Naive thymus-derived CD4-positive, alpha-beta T cell (primary cell): ENCODE data around the gene INO80. TPM values are rescaled to one million over a fixed set of nuclear protein-coding genes. Genes with fewer than 3 reads are reported as not detected.
A peak's percentile ranks its signal among the peaks of the same experiment; 100 is the strongest.
"Not testable (repeated sequence)": the region's sequence is repeated elsewhere in the genome, so short reads cannot be mapped to it uniquely, and the experiment has no call there.

Experiments
- ATAC-seq: fragments of 150-1000 bp; cut with Tn5 transposase; 2 replicates; pipeline ENCODE4 v1.10.0; 2021; ENCODE audit warnings: mild to moderate bottlenecking, moderate library complexity
- CTCF ChIA-PET: fragments of 350-600 bp; sonication (Branson Sonifier 250); formaldehyde crosslinking; loops from one replicate; lab custom pipeline; 2021; ENCODE audit warnings: antibody characterized with exemption; lab: Charles Lee
- POLR2A ChIA-PET: fragments of 350-600 bp; sonication (Branson Sonifier 250); formaldehyde crosslinking; loops from one replicate; lab custom pipeline; 2021; ENCODE audit warnings: antibody characterized with exemption, inconsistent platforms; lab: Charles Lee
- DNase-seq, 9 donors: peaks; one replicate each; pipeline versions ENCODE4 v3.0.0 to v3.0.0-alpha.2; 2020 to 2022; ENCODE audit warnings: mixed read lengths in 1 of 9
- H3K27ac ChIP-seq: one replicate; pipeline ENCODE4 v1.7.0; 2013; ENCODE audit warnings: mild to moderate bottlenecking, low read depth, low read length, moderate library complexity
- H3K27me3 ChIP-seq, 2 donors: one replicate each; pipeline ENCODE4 v1.7.0; 2013; ENCODE audit warnings: low read length in 2 of 2, mild to moderate bottlenecking in 2 of 2, moderate library complexity in 2 of 2; ENCODE audit not compliant: control insufficient read depth in 2 of 2, insufficient read depth in 2 of 2
- H3K36me3 ChIP-seq, 3 experiments: 1 replicate in 2 of 3; 2 replicates in 1 of 3; pipeline ENCODE4 v1.7.0; 2013; ENCODE audit warnings: low read length in 3 of 3, mild to moderate bottlenecking in 3 of 3, moderate library complexity in 1 of 3; ENCODE audit not compliant: insufficient read depth in 3 of 3, control insufficient read depth in 2 of 3
- H3K4me1 ChIP-seq, 2 donors: one replicate each; pipeline ENCODE4 v1.7.0; 2013; ENCODE audit warnings: low read length in 2 of 2, mild to moderate bottlenecking in 2 of 2, moderate library complexity in 1 of 2; ENCODE audit not compliant: control insufficient read depth in 2 of 2, insufficient read depth in 2 of 2
- H3K4me3 ChIP-seq: 2 replicates; pipeline ENCODE4 v1.7.0; 2013; ENCODE audit warnings: mild to moderate bottlenecking, low read length
- H3K9me3 ChIP-seq, 3 experiments: 1 replicate in 2 of 3; 2 replicates in 1 of 3; pipeline ENCODE4 v1.7.0; 2013; ENCODE audit warnings: low read length in 3 of 3; ENCODE audit not compliant: control insufficient read depth in 2 of 3
- H3K27ac Mint-ChIP-seq, 9 donors: one replicate each; pipeline ENCODE4 v1.8.0; 2020 to 2022; ENCODE audit warnings: mixed read lengths in 9 of 9, mild to moderate bottlenecking in 8 of 9, moderate library complexity in 5 of 9, inconsistent platforms in 2 of 9
- H3K27me3 Mint-ChIP-seq, 5 donors: one replicate each; pipeline ENCODE4 v1.8.0; 2021 to 2022; ENCODE audit warnings: mixed read lengths in 5 of 5, mild to moderate bottlenecking in 1 of 5
- H3K36me3 Mint-ChIP-seq, 5 donors: one replicate each; pipeline ENCODE4 v1.8.0; 2020 to 2022; ENCODE audit warnings: mixed read lengths in 5 of 5, mild to moderate bottlenecking in 3 of 5, inconsistent platforms in 1 of 5
- H3K4me1 Mint-ChIP-seq, 7 donors: one replicate each; pipeline ENCODE4 v1.8.0; 2020 to 2022; ENCODE audit warnings: mixed read lengths in 7 of 7, mild to moderate bottlenecking in 3 of 7, inconsistent platforms in 1 of 7
- H3K4me3 Mint-ChIP-seq, 10 donors: one replicate each; pipeline ENCODE4 v1.8.0; 2020 to 2022; ENCODE audit warnings: mild to moderate bottlenecking in 10 of 10, mixed read lengths in 10 of 10, moderate library complexity in 6 of 10, inconsistent platforms in 2 of 10
- H3K9me3 Mint-ChIP-seq, 11 donors: one replicate each; pipeline ENCODE4 v1.8.0; 2020 to 2022; ENCODE audit warnings: mixed read lengths in 11 of 11, mild to moderate bottlenecking in 4 of 11, inconsistent platforms in 1 of 11, moderate library complexity in 1 of 11
- intact Hi-C, 2 donors: fragments of 100-400 bp; cut with micrococcal nuclease; formaldehyde crosslinking; loops; one replicate each; pipeline ENCODE4 v1.15.1; 2023
- polyA plus RNA-seq, 2 donors: library from polyadenylated mRNA; unstranded; fragments of 300-500 nt; fragmentation: Illumina TruSeq; gene quantifications; one replicate each; pipeline ENCODE4 v1.2.3, GENCODE V29; 2021
- total RNA-seq, 6 experiments: library from RNA in 5 of 6; stranded (reverse) in 5 of 6; gene quantifications; 1 replicate in 5 of 6; 2 replicates in 1 of 6; pipeline ENCODE4 v1.2.3 and lab custom pipeline; 2021 to 2026

Gene INO80
- total and polyA plus RNA-seq, 7 experiments from 2014 or later, result 3.8 to 36.5 (median 30.7) TPM

GRCh38 chr15:41080144-41080543 is 35.9 kb downstream of the INO80 start:
- H3K4me3 ChIP-seq, result no peak overlapping the region
- Mint-ChIP-seq H3K36me3 (peaks cover 13 to 47% (median 25%) of the 10 kb centered on the region in 5 donors), H3K27ac (peak overlapping the region in 1 of 9 donors; percentile 72), H3K4me3 (no peak overlapping the region), H3K9me3 (no peaks in the 10 kb centered on the region), H3K4me1 (peaks cover 0 to 1% (median 0%) of the 10 kb centered on the region in 7 donors), H3K27me3 (no peaks in the 10 kb centered on the region)
- ATAC-seq (no peak), DNase-seq (no peak)
- H3K9me3 ChIP-seq, result no peaks in the 10 kb centered on the region
- H3K4me1 ChIP-seq, result no peaks in the 10 kb centered on the region
- H3K27ac ChIP-seq, result no peak overlapping the region
- POLR2A ChIA-PET, result interaction anchor here (0.6 kb wide), 1 partner anchor 652 kb away, joined by 10 read pairs; no protein-coding TSS in a partner anchor
- intact Hi-C loops, result no loop called here
- H3K36me3 ChIP-seq, result peaks cover 14 to 91% (median 20%) of the 10 kb centered on the region in 3 experiments
- CTCF ChIA-PET, result no interaction called here
- no peaks in the 10 kb centered on the region for H3K27me3 ChIP-seq

- Histone ChIP-seq H3K27me3 (no peaks in the 10 kb centered on the region), H3K9me3 (no peaks in the 10 kb centered on the region), H3K36me3 (peaks cover 14 to 91% (median 20%) of the 10 kb centered on the region in 3 experiments), H3K4me1 (no peaks in the 10 kb centered on the region), H3K27ac (no peak overlapping the region), H3K4me3 (no peak overlapping the region)
- POLR2A ChIA-PET, result interaction anchor here (0.6 kb wide), 1 partner anchor 652 kb away, joined by 10 read pairs; no protein-coding TSS in a partner anchor
- H3K4me3 Mint-ChIP-seq, result no peak overlapping the region
- peaks cover 8 to 42% (median 28%) of the 10 kb centered on the region in 5 donors for H3K36me3 Mint-ChIP-seq
- no peaks in the 10 kb centered on the region for H3K27me3 Mint-ChIP-seq
- ATAC-seq (no peak), DNase-seq (no peak)
- H3K27ac Mint-ChIP-seq, result peak overlapping the region in 2 of 9 donors; percentile 6 to 54
- H3K9me3 Mint-ChIP-seq, result no peaks in the 10 kb centered on the region
- H3K4me1 Mint-ChIP-seq, result peaks cover 0 to 1% (median 0%) of the 10 kb centered on the region in 7 donors
- intact Hi-C loops, result no loop called here
- CTCF ChIA-PET, result no interaction called here
Measured at GRCh38 chr15:41079717-41080116, 36.4 kb downstream of the INO80 start.

GRCh38 chr15:41078879-41079278 is 37.2 kb downstream of the INO80 start:
- H3K36me3 ChIP-seq, result peaks cover 13 to 94% (median 18%) of the 10 kb centered on the region in 3 experiments
- CTCF ChIA-PET, H3K4me1 Mint-ChIP-seq, ATAC-seq, H3K9me3 ChIP-seq, POLR2A ChIA-PET, H3K27me3 Mint-ChIP-seq, H3K27ac ChIP-seq, H3K4me3 ChIP-seq, H3K4me3 Mint-ChIP-seq, DNase-seq, intact Hi-C loops, H3K4me1 ChIP-seq, H3K27me3 ChIP-seq, H3K9me3 Mint-ChIP-seq: not testable (repeated sequence)
- H3K27ac Mint-ChIP-seq, result peak overlapping the region in 1 of 9 donors; percentile 21
- peaks cover 9 to 47% (median 32%) of the 10 kb centered on the region in 5 donors for H3K36me3 Mint-ChIP-seq

GRCh38 chr15:41078125-41078524 is 38.0 kb downstream of the INO80 start:
- DNase-seq (no peak), ATAC-seq (no peak)
- CTCF ChIA-PET, result no interaction called here
- H3K27ac Mint-ChIP-seq, result peak overlapping the region in 1 of 9 donors; percentile 21
- H3K9me3 Mint-ChIP-seq, result no peaks in the 10 kb centered on the region
- no peak overlapping the region for H3K4me3 Mint-ChIP-seq
- H3K27ac ChIP-seq, result no peak overlapping the region
- no peaks in the 10 kb centered on the region for H3K9me3 ChIP-seq
- no peaks in the 10 kb centered on the region for H3K27me3 ChIP-seq
- H3K36me3 Mint-ChIP-seq, result peaks cover 14 to 47% (median 35%) of the 10 kb centered on the region in 5 donors
- intact Hi-C loops, result no loop called here
- H3K4me3 ChIP-seq, result no peak overlapping the region
- H3K36me3 ChIP-seq, result peaks cover 10 to 94% (median 13%) of the 10 kb centered on the region in 3 experiments
- H3K4me1 Mint-ChIP-seq, result peaks cover 0 to 4% (median 0%) of the 10 kb centered on the region in 7 donors
- no peaks in the 10 kb centered on the region for H3K4me1 ChIP-seq
- no peaks in the 10 kb centered on the region for H3K27me3 Mint-ChIP-seq
- POLR2A ChIA-PET, result no interaction called here

- intact Hi-C loops, result no loop called here
- Mint-ChIP-seq H3K9me3 (no peaks in the 10 kb centered on the region), H3K27ac (peak overlapping the region in 1 of 9 donors; percentile 26), H3K36me3 (peaks cover 7 to 45% (median 29%) of the 10 kb centered on the region in 5 donors), H3K27me3 (no peaks in the 10 kb centered on the region), H3K4me3 (no peak overlapping the region), H3K4me1 (peaks cover 0 to 2% (median 0%) of the 10 kb centered on the region in 7 donors)
- DNase-seq (no peak), ATAC-seq (no peak)
- ChIA-PET CTCF (no interaction called here), POLR2A (no interaction called here)
- Histone ChIP-seq H3K27me3 (no peaks in the 10 kb centered on the region), H3K9me3 (no peaks in the 10 kb centered on the region), H3K27ac (no peak overlapping the region), H3K36me3 (peaks cover 5 to 72% (median 19%) of the 10 kb centered on the region in 3 experiments), H3K4me3 (no peak overlapping the region), H3K4me1 (no peaks in the 10 kb centered on the region)
Measured at GRCh38 chr15:41073028-41073427, 43.1 kb downstream of the INO80 start.

- POLR2A ChIA-PET, result no interaction called here
- ATAC-seq, result no peak
Measured at GRCh38 chr15:41072013-41072412, 44.1 kb downstream of the INO80 start.

GRCh38 chr15:41066516-41066915 is 49.6 kb downstream of the INO80 start:
- Histone ChIP-seq H3K4me3 (no peak overlapping the region), H3K9me3 (no peaks in the 10 kb centered on the region), H3K36me3 (peaks cover 9 to 71% (median 20%) of the 10 kb centered on the region in 3 experiments), H3K4me1 (no peaks in the 10 kb centered on the region), H3K27me3 (no peaks in the 10 kb centered on the region), H3K27ac (no peak overlapping the region)
- Mint-ChIP-seq H3K4me3 (no peak overlapping the region), H3K4me1 (no peaks in the 10 kb centered on the region), H3K36me3 (peaks cover 5 to 67% (median 61%) of the 10 kb centered on the region in 5 donors), H3K27ac (no peak overlapping the region), H3K27me3 (no peaks in the 10 kb centered on the region), H3K9me3 (peaks cover 0 to 12% (median 2%) of the 10 kb centered on the region in 11 donors)
- intact Hi-C loops, result no loop called here
- no peak for DNase-seq
- POLR2A ChIA-PET, result interaction anchor here (0.6 to 0.7 kb wide), 3 partner anchors 33 to 144 kb away, joined by 3 to 5 read pairs (median 5); no protein-coding TSS in a partner anchor
- CTCF ChIA-PET, result interaction anchor here (1.8 kb wide), 1 partner anchor 159 kb away, joined by 3 read pairs; no protein-coding TSS in a partner anchor
- no peak for ATAC-seq

More at GRCh38 chr15:41072013-41072412, 44.1 kb downstream of the INO80 start:
- Histone ChIP-seq H3K36me3 (peaks cover 13 to 73% (median 15%) of the 10 kb centered on the region in 3 experiments), H3K4me3 (no peak overlapping the region), H3K27me3 (no peaks in the 10 kb centered on the region), H3K9me3 (no peaks in the 10 kb centered on the region), H3K4me1 (no peaks in the 10 kb centered on the region), H3K27ac (no peak overlapping the region)
- CTCF ChIA-PET, result no interaction called here
- Mint-ChIP-seq H3K9me3 (no peaks in the 10 kb centered on the region), H3K4me3 (no peak overlapping the region), H3K36me3 (peaks cover 7 to 54% (median 36%) of the 10 kb centered on the region in 5 donors), H3K27me3 (no peaks in the 10 kb centered on the region), H3K27ac (no peak overlapping the region), H3K4me1 (peaks cover 0 to 2% (median 0%) of the 10 kb centered on the region in 7 donors)
- DNase-seq, result no peak
- intact Hi-C loops, result no loop called here
